BJ (cell line): ENCODE measurements around the gene ZNF525. TPM values are rescaled to one million over a fixed set of nuclear protein-coding genes. Genes with fewer than 3 reads are reported as not detected.
"Not testable (repeated sequence)": the region's sequence is repeated elsewhere in the genome, so short reads cannot be mapped to it uniquely, and the experiment has no call there.

Source experiments
- CTCF ChIA-PET: fragments of 350-600 bp; formaldehyde crosslinking; extraction: SDS; loops from one replicate; lab custom pipeline; 2021; ENCODE audit warnings: antibody characterized with exemption, inconsistent platforms; lab: Yijun Ruan, JAX
- POLR2A ChIA-PET: fragments of 300-600 bp; sonication (Branson Sonifier 250); formaldehyde crosslinking; extraction: SDS; loops from one replicate; lab custom pipeline; 2021; ENCODE audit warnings: antibody characterized with exemption; lab: Charles Lee
- DNase-seq: peaks from one replicate; pipeline ENCODE4 v3.0.0-alpha.2; 2011; ENCODE audit warnings: low read depth
- H3K27me3 ChIP-seq: 2 replicates; pipeline ENCODE4 v1.6.0; 2011; ENCODE audit warnings: low read length; ENCODE audit not compliant: control insufficient read depth, insufficient read depth
- H3K36me3 ChIP-seq: 2 replicates; pipeline ENCODE4 v1.5.1; 2011; ENCODE audit warnings: low read length; ENCODE audit not compliant: control insufficient read depth, insufficient read depth
- H3K4me3 ChIP-seq: 2 replicates; pipeline ENCODE4 v1.5.1; 2011; ENCODE audit warnings: low read depth, mild to moderate bottlenecking, control low read depth, low read length
- polyA plus RNA-seq: library from polyadenylated mRNA; depleted of rRNA; stranded (reverse); fragments of >200 nt; gene quantifications from 2 replicates; pipeline ENCODE4 v1.2.3, GENCODE V29; 2011
- TF ChIP-seq, protein P1 (sequence below): IDR thresholded peaks from 2 replicates; pipeline ENCODE4 v1.5.1; 2011; ENCODE audit warnings: low read depth, mild to moderate bottlenecking, control low read depth, inconsistent platforms, low read length, moderate library complexity; ENCODE audit not compliant: insufficient read depth

Gene ZNF525
- polyA plus RNA-seq, 1 experiment: 1.2 TPM

DNA sequence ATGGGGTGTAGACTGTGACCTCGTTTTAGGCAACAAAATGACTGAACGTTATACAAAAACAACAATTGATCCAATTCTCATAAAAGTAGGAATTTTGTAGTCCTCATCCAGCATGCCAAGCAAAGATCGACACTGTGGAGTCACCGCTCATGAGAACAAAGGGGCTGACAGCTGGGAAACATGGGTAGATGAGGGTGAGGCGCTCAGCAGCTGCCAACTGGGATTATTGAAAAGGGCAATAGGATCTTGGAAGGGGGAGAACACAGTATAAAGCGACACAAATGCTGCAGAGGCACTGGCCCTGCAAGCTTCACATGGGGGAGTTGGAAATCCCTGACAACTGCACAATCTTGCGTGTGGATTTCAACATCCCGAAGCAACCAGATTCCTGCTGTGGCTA lies 24.1 kb downstream of the ZNF525 start:
- CTCF ChIA-PET: no interaction called here
- Histone ChIP-seq H3K36me3 (no peaks in the 10 kb centered on the region), H3K27me3 (no peaks in the 10 kb centered on the region), H3K4me3 (no peak overlapping the region)
- TF ChIP-seq, protein P1, sequence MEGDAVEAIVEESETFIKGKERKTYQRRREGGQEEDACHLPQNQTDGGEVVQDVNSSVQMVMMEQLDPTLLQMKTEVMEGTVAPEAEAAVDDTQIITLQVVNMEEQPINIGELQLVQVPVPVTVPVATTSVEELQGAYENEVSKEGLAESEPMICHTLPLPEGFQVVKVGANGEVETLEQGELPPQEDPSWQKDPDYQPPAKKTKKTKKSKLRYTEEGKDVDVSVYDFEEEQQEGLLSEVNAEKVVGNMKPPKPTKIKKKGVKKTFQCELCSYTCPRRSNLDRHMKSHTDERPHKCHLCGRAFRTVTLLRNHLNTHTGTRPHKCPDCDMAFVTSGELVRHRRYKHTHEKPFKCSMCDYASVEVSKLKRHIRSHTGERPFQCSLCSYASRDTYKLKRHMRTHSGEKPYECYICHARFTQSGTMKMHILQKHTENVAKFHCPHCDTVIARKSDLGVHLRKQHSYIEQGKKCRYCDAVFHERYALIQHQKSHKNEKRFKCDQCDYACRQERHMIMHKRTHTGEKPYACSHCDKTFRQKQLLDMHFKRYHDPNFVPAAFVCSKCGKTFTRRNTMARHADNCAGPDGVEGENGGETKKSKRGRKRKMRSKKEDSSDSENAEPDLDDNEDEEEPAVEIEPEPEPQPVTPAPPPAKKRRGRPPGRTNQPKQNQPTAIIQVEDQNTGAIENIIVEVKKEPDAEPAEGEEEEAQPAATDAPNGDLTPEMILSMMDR: no peak
- DNase-seq: no peak
- POLR2A ChIA-PET: no interaction called here

DNA sequence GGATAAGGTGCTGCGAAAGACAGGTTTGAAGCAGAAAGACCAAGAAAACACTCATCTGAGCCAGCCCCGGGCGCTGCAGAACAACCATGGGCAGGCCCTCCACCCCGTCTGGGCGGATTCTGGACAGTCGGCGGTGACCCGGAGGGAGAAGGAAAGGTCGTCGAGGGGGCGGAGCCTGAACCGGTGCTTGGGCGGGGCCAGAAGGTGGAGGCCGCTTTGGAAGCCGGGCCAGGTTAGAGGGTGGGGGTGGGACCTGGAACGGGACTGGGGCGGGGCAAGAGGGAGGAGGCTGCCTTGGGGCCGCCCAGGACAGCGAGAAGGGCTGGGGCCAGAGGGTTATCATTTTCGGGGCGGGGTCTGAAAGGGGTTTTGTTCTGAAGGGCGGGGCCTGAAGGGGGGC lies 24.5 kb downstream of the ZNF525 start:
- DNase-seq: no peak
- ChIA-PET CTCF (no interaction called here), POLR2A (no interaction called here)
- no peaks in the 10 kb centered on the region for H3K27me3 ChIP-seq
- H3K36me3 ChIP-seq: no peaks in the 10 kb centered on the region
- TF ChIP-seq, protein P1: no peak
- H3K4me3 ChIP-seq: no peak overlapping the region

DNA sequence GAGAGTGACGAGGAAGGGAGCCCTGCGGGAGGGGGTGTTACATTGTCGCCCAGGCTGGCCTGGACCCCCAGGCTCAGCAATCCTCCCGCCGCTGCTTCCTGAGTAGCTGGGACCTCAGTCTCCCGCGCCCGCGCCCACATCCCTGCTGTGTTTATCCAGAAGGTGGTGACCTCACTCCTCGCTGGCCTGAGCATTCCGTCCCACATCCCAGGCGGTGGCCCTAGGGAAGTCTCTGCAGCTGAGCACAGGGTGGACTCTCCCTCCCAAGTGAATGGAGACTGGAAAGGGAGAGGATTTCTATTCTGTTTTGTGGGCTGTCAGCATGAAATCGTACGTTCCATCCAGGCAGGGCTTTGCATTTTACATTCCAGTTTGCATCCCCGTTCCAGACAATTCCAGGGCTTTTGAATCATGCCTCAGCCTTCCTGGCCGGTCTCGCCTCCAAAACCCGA lies 29.0 kb downstream of the ZNF525 start:
- no peaks in the 10 kb centered on the region for H3K27me3 ChIP-seq
- peak overlapping the region; percentile 83 for H3K4me3 ChIP-seq
- peak; percentile 9 for DNase-seq
- TF ChIP-seq, protein P1: no peak
- H3K36me3 ChIP-seq: peaks cover 3% of the 10 kb centered on the region; the same call in 1 of the 2 replicates
- ChIA-PET POLR2A (no interaction called here), CTCF (interaction anchor here (0.7 to 2.0 kb wide), 3 partner anchors 8 to 199 kb away, joined by 3 to 8 read pairs (median 4); no protein-coding TSS in a partner anchor)

DNA sequence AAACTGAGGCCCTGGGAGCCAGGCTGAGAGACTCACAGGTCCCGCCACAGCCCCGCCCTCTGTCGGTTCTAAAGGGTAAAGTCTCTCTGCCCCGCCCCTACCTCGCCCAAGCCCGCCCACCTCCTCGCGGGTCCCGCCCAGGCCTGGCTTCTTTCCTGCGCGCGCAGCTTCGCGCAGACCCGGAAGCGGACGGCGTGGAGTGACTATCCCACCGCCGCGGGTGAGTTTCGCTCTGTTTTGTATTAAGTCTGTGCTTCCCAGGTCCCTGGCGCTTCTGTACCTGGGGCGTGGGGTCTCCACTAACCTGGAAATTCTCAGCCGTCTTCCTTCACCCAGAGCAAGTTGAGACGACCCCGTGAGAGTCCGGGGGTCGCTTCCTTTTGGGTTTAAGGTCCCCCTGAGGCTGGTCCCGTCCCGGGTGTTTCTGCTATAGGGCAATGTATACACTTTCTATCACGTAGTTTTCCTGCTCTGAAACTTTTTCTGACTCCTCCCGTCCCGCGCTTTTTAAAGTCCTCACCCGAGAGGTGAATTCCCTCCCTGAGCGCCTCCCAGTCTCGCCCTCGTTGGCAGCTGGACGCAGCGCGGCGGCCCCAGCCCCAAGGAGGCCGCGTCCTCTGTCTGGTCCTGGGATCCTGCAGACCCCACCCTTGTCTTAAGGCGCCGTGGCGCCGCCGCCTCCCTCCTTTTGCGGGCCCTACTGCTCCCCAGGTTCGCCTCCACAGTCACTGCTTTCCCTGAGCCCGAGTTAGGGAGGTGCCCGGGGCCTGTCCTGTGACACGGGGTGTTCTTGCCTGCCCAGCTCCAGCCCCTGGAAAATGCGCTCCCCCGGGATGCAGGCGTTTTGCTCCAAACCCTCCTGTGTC lies 29.7 kb downstream of the ZNF525 start, which contains the start of gene ZNF765:
TSS of gene ZNF765 (plus strand) at position 176 of the 866 bp plus-strand sequence. CDS start 2,867 bp downstream, outside the sequence.
- Histone ChIP-seq H3K4me3 (peak within 1 kb of the TSS; percentile 83), H3K36me3 (peaks cover 4% of the 10 kb centered on the region), H3K27me3 (no peaks in the 10 kb centered on the region)
- peak; percentile 39 for DNase-seq
- ChIA-PET CTCF (interaction anchor here (0.7 to 2.0 kb wide), 3 partner anchors 9 to 200 kb away, joined by 3 to 8 read pairs (median 4); no protein-coding TSS in a partner anchor), POLR2A (no interaction called here)
- TF ChIP-seq, protein P1: peak; percentile 64

DNA sequence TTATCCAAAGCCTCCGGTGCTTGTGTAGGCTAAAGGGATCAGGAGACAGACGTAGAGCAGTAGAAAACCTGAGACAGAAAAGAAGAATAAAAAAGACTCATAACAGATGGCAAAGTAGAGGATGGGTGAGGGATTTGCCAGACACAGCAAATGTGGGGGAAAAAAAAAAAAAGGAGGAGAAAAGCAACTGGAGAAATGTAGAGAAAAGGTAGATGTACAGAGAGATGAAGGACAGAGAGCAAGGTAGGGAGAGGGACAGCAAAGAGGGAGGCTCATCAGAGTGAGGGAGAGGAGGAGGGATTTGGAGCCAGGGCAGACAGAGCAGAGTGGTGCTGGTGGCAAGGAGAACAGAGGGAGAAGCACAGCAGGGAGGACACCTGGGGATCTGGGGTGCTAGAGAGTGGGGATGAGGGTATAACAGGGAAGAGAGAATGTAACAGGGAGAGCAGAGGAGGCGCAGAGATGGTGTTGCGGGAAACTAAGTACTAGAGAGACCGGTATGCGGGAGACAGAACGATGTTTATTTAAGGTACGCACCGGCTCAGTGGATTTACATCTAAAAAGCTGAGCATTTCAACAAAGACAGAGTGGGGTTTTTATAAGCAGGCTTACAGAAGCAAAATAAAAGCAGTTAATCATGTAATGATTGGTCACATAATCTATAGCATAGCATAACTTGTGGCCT lies 30.5 kb downstream of the ZNF525 start:
- POLR2A ChIA-PET, H3K27me3 ChIP-seq, H3K36me3 ChIP-seq, DNase-seq: not testable (repeated sequence)
- CTCF ChIA-PET: interaction anchor here (0.6 to 1.4 kb wide), 2 partner anchors 10 to 37 kb away, joined by 4 read pairs; no protein-coding TSS in a partner anchor
- H3K4me3 ChIP-seq: peak overlapping the region; percentile 83
